Activated T-helper 9 cell treated with anti-CD3 and anti-CD28 coated beads, Interleukin-2, amount 50 U/mL, for 16 hours (primary cell): ENCODE measurements around the gene ISOC2.

Experiments used
- DNase-seq: peaks from one replicate; pipeline ENCODE4 v3.0.0-alpha.2; 2020; ENCODE audit warnings: low read depth

ISOC2 gene

DNA sequence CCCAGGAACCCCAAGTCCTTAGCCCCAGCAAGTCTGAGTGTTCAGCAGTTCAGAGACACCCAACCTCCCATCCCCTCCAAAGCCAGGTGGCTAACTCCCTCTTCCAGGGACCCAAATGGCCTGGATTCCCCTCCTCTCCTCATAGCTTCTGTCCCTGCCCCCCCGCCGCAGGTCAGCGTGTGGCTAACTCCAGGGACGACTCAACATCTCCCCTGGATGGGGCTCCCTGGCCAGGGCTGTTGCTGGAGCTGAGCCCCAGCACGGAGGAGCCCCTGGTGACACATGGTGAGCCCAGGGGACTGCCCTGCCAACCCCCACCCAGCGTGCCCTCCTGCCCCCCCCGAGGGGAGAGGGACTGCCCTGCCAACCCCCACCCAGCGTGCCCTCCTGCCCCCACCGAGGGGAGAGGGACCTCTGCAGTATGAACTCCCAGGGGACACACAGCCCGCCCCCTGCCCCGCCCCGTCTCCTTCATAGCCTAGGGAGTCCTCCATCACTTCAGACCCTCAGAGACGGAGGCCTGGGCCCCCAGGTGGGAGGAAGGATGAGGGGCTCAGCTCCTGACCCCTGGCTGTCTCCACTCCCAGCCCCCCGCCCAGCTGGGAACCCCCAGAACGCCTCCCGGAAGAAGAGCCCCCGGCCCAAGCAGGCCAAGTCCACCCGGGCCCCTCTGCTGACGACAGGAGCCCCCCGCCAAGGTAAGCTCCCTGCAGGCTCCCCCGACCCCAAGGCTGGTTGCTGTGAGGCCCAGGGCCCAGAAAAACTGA is 28.5 kb upstream of the ISOC2 start:
- DNase-seq, result no peak

DNA sequence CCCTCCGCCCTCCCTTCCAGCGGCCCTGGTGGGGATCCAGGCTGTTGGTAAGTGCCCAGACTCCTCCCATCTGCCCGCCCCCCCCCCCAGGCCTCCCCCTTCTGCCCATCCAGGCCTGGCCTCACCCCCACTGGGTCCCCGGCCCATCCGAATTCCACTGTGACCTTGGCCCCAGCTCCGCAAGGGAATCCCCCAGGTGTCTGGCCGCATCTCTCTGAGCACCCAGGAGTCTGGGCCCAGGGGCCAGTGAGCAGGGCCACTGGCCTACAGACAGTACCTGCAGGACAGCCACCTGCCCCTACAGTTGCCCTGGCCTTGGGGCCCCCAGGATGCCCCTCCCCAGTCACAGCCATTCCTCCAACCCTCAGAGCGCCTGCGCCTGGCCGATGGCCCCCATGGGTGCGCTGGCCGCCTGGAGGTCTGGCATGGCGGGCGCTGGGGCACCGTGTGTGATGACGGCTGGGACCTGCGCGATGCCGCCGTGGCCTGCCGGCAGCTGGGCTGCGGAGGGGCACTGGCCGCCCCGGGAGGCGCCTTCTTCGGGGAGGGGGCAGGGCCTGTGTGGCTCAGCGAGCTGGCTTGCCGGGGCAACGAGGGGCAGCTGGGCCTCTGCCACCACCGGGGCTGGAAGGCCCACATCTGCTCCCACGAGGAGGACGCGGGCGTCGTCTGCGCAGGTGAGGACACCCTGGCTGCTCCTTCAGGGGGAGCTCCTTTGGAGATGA is 27.7 kb upstream of the ISOC2 start:
- DNase-seq, result no peak

DNA sequence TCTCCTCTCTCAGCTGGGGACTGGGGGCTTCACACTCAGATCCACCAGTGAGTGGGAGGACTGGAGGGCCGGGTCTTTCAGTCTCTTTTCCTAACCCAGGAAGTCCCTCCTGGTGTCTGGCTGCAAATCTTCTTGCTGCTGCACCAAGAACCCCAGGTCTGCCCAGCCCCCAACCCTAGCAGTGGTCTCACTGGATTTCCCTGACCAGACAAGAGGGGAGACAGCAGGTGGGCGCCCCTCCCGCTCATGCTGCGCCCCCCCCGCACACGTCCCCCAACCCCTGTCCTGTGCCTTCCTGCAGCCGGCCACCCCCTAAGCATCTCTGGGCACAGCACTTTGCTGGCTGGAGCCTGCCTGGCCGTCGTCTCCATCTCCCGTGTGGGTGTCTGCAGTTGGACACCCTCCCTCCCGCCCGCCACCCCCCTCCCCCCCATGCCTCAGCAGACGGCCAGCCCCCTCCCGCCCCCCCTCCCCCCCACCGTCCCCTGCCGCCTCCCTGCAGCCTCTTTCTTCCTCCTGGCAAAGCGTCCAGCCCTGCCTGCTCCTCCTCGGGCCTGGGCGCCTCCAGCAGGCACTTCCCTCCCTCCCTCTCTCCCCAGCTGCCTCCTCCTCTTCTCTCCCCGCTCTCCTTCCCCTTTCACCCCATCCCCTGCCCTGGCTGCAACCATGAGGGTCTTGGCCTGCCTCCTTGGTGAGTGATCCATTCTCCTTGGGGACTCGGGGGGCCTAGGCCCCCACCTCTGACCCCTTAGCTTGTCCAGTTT is 26.7 kb upstream of the ISOC2 start, which contains the start of gene SSC5D:
SSC5D (plus strand) TSS at position 513 of the 764 bp plus-strand sequence; CDS start at position 667, 154 bp downstream.
- DNase-seq, result no peak

DNA sequence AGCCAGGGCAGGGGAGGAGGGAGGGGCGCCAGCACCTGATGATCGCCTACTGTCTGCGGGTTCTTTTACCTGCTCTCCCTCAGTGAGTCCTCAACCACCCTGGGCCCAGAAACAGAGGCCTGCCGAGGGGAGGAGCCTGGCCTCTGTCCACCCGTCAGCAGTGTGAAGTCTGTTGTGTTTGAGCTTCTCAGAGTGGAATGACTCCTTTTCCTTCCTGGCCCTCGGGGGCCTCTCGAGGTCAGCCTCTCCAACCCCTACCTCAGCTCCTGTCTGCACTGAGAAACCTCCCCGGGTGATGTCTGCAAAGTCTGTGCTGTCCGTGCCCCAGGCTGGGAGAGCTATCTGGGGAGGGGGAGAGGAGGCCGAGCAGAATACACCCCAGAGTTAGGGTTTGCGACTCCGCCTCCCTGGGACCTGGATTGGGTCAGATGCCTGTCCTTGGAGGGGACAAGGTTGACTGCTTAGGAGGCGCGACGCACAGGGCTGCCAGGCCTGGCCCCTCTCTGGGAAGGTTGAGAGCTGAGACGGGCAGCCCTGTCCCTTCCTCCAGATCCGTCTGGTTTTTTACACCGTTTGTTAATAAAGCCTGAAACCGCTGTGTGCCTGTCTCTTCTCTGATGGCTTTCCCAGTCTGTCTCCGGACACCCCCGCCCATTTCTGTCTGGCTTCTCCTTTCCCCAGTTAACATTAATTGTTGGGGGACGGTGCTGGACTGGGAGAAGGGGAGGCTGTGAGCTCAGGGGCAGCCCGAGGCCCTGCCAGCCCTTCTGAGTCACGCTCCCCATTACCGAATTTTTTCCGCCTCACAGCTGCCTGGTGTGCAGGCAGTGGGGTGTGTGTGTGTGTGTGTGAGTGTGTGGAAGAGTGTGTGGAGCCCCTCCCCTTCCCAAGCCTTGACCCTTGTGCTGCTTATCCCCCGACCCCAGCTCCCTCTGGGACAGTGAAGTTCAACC is 25.8 kb upstream of the ISOC2 start:
- peak; percentile 27 for DNase-seq

DNA sequence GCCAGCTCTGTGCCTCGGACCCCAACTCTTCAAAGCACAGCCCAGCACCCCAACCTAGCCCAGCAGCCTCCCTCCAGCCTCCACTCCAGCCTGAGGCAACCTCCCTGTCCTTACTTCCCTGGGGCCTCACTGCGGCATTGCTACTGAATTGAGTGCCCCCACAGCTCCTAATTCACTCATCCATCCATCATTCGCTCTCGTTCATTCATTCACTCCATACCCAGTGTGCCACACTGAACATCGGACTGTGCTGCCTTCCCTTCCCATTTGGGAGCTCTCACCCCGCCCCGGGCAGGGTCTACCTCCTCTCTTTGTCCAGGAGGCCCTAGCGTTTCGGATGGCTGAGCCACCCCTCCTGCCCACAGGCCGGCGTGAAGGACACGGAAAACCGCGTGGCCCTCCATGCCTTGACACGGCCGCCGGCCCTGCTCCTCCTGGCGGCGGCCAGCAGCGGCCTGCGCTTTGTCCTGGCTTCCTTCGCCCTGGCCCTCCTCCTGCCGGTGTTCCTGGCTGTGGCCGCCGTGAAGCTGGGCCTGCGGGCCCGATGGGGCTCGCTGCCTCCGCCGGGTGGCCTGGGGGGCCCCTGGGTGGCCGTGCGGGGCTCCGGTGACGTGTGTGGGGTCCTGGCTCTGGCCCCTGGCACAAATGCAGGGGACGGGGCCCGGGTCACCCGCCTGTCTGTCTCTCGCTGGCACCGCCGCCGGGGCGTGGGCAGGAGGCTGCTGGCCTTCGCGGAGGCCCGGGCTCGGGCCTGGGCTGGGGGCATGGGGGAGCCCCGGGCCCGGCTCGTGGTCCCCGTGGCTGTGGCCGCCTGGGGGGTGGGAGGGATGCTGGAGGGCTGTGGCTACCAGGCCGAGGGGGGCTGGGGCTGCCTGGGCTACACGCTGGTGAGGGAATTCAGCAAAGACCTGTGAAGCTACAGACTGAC is 24.9 kb upstream of the ISOC2 start:
- no peak for DNase-seq

DNA sequence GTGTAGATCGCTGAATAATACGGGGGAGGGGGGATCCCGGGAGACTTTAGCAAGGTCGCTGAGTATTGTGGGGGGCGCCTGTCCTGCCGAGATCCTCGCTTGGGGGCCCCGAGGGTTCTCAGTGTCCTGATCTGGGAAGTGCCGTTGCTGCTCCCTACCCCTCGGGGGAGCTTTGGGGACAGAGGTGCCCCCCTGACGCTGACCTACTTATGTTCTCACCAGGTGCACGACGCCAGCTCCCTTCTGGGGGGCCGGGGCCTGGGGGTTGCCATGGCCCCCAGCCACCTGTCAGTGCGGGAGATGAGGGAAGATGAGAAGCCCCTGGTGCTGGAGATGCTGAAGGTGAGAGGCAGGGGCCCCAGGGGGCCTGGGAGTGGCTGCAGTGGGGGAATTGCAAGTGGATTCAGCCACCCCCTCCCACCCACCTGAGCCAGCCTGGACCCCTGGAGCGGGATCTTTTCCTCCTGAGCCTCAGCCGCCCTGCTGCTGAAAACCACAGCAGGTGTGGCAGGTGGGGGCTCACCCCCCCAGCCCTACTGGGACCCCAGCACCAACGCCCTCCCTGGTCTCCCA is 24.1 kb upstream of the ISOC2 start:
- DNase-seq, result no peak

DNA sequence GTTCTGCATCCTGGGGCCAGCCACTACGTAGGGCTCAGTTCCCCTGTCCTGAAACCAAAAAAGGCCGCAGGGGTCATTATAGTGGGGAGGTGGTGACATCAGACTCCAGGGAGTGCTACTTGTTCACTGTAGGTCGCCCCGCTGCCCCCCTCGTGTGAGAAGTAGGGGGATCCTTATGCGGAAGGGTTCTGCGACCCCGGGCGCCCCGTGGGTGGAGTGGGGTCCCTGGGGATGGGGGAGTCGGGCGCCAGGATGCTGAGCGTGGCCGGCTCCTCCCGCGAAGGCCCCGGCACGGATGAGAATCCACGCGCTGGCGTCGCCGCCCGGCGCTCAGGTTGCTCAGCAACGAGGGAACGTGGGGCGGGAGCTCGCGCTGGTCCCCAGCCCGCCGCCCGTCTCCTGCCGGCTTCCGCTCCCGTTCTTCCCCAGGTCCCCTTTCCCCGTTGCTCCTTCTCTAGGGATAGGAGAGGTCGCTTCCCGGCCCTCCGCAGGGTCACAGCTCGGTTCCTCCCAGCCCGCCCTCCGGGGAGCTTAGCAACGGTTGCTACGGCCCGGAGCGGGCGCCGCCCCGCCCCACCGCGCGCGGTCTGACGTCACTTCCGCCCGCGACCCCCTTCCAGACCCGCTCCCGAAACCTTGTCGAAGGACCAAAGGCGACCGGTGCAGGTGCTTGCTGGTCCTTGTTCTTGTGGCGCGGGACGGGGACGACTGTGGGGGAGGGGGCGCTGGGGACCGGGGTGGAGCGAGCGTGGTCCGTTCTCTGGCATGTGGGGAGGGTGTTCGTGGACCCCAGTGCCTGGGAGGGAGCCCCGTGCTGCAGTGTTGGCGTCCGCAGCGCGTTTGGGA is 23.4 kb upstream of the ISOC2 start, which contains the start of gene NAT14:
NAT14 (plus strand) TSS at position 596 of the 846 bp plus-strand sequence. CDS start 521 bp downstream, outside the sequence.
- peak; percentile 49 for DNase-seq

DNA sequence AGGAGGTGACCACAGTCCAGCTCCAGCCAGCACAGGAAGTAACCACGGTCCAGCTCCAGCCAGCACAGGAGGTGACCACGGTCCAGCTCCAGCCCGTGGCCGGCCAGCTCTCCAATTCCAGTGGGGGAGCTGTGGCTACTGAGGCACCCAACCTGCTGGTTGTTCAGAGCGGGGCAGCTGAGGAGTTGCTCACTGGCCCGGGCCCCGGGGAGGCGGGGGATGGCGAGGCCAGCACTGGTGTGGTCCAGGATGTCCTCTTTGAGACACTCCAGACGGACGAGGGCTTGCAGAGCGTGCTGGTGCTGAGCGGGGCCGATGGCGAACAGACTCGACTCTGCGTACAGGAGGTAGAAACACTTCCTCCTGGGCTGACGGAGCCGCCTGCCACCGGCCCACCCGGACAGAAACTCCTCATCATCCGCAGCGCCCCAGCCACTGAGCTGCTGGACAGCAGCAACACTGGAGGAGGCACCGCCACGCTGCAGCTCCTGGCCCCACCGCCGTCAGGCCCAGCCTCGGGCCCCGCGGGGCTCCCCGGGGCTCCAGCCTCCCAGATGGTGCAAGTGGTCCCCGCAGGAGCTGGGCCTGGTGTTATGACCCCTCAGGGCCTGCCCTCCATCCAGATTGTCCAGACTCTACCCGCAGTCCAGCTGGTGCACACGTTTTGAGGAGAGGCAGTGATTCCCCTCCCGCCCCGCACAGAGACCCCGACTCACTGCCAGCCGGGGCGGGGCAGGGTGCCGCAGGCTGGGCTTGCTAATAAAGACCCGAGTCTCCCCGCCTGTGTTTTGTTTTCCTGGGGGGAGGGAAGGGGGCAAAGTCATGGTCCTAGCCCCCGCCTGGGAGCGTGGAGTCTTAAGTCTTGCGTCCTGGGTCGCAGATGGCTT is 22.5 kb upstream of the ISOC2 start:
- no peak for DNase-seq

DNA sequence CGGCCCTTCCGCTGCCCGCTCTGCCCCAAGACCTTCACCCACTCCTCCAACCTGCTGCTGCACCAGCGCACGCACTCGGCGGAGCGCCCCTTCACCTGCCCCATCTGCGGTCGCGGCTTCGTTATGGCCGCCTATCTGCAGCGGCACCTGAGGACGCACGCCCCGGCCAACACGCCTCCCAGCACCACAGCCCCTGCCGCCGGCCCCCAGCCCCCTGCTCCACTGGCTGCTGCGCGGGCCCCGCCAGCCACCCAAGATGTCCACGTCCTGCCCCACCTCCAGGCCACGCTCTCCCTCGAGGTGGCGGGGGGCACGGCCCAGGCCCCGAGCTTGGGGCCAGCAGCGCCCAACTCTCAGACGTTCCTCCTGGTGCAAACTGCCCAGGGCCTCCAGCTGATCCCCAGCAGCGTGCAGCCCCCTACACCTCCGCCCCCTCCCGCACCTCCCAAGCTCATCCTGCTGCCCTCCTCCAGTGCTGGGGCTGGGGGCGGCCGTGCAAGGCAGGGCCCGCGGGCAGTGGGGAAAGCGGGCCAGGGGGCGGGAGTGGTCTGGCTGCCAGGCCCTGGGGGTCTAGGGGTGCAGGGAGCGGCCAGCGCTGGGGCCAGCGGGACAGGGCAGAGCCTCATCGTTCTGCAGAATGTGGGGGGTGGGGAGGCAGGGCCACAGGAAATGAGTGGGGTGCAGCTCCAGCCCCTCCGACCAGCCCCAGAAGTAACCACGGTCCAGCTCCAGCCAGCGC is 21.7 kb upstream of the ISOC2 start:
- DNase-seq, result no peak

DNA sequence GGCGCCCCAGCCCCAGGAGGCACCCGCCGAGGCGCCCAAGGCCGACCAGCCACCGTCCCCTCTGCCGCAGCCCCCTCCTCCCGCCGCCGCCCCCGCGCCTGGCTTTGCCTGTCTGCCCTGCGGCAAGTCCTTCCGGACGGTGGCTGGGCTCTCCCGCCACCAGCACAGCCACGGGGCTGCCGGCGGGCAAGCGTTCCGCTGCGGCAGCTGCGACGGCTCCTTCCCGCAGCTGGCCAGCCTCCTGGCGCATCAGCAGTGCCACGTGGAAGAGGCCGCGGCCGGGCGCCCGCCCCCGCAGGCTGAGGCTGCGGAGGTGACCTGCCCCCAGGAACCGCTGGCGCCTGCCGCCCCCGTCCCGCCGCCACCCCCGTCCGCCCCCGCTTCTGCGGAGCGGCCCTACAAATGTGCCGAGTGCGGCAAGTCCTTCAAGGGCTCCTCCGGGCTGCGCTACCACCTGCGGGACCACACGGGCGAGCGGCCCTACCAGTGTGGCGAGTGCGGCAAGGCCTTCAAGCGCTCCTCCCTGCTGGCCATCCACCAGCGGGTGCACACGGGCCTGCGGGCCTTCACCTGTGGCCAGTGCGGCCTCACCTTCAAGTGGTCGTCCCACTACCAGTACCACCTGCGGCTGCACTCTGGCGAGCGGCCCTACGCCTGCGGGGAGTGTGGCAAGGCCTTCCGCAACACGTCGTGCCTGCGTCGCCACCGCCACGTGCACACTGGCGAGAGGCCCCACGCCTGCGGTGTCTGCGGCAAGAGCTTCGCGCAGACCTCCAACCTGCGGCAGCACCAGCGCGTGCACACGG is 20.9 kb upstream of the ISOC2 start:
- no peak for DNase-seq

DNA sequence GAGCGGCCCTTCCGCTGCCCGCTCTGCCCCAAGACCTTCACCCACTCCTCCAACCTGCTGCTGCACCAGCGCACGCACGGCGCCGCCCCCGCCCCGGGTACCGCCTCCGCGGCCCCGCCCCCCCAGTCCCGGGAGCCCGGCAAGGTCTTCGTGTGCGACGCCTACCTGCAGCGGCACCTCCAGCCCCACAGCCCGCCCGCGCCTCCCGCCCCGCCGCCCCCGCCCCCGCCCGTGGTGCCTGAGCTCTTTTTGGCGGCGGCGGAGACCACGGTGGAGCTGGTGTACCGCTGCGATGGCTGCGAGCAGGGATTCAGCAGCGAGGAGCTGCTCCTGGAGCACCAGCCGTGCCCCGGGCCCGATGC is 20.3 kb upstream of the ISOC2 start:
- DNase-seq, result no peak

DNA sequence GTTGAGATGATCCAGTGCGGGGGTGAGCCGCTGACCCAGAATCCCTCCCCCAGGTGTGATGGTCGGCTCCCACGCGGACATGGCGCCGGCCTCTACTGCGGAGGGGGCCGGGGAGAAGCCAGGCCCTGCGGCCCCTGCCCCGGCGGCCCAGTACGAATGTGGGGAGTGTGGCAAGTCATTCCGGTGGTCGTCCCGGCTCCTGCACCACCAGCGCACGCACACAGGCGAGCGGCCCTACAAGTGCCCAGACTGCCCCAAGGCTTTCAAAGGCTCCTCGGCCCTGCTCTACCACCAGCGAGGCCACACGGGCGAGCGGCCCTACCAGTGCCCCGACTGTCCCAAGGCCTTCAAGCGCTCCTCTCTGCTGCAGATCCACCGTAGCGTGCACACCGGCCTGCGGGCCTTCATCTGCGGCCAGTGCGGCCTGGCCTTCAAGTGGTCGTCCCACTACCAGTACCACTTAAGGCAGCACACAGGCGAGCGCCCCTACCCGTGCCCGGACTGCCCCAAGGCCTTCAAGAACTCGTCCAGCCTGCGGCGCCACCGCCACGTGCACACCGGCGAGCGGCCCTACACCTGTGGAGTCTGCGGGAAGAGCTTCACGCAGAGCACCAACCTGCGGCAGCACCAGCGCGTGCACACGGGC is 19.8 kb upstream of the ISOC2 start:
- no peak for DNase-seq

DNA sequence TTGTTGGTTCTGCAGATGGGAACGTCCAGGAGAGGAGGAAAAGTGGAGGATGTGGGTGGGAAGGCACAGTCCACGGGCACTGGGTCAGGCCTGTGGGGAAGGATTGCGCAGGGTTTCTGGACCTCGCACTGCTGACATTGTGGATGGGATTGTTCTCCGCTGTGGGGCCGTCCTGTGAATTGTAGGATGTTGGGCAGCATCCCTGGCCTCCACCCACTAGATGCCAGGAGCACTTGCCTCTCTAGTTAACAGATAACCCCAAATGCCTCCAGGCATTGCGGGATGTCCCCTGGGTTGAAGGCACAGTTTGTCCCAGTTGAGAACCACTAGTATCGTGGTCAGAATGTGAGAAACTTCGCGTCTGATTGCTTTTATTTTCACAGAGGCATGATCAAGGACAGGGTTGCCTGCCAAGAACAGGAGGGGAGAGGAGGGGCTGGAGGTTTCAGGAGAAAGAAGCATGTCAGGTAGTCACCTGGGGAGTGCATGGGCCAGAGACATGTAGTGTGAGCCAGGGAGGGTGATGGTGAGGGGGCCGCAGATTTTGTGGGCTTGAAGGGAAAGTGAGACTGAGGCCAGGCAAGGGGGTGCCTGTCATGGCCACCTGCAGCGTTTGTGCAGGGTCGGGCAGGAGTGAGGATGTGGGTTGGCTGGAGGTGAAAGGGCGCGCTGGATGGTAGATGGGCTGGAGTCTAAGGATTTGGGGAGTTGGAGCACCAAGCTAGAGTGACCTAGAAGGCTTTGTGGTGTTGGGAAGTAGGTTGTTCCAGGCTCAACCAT is 18.2 kb upstream of the ISOC2 start:
- DNase-seq, result no peak

DNA sequence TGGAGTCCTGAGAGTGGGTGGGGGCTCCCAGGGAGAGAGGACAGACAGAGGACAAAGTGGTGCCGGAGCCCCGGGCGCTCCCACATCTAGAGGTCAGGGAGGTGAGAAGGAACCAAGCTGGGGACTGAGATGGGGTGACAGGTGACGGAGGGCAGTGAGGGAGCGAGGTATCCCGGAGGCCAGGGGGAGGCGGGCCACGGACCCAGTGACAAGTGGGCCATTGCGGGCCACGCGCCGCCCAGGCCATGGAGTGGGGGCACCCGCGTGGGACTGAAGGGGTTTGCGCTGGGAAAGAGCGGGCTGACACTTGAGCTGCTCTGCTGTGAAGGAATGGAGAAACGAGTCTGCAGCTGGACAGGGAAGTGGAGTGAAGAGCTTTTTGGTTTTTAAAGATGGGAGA is 17.6 kb upstream of the ISOC2 start:
- no peak for DNase-seq

DNA sequence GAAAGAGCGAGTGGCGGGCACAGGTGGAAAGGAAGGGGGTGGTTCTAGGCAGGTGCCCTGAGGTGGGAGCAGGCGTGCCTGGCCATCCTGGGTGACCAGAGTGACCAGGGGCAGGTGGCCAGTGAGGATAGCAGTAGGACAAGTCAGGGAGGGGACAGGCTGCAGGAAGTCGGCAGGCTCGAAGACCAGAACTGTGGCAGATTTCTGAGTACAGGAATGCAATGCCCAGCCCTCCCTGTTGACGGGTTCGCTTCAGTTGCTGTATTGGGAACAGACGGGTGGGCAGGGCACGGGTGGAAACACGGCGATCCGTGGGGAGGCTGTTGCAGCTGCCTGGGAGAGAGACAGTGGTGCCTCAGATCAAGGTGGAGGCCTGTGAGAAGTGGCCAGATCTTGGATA is 16.9 kb upstream of the ISOC2 start:
- DNase-seq, result no peak
